ENCODE results near the gene GPR89B.
"Not testable (repeated sequence)": the region's sequence is repeated elsewhere in the genome, so short reads cannot be mapped to it uniquely, and the experiment has no call there.

DNA sequence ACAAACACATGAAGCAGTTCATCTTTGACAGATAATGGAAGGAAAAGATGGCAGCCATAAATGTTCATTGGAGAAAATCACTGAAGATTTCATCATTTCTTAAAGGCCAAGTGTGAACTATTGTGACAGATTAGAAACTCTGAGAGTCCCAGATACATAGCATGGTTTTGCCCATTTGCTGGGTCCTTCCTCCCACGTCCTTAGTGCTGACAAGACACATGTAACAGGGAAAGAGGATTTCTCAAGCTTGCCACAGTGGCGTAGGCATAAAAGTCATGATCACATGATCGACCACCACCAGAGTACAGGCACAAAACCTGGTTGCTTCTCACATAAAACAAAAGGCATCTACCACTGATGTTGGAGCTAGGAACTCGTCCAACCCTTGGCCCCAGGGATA, 98.8 kb downstream of the GPR89B start:
- TF ChIP-seq FOXK2 (IDR thresholded peaks at IDR 0.05); CTBP1 (IDR thresholded peaks at IDR 0.05; ENCODE audit: borderline replicate concordance); FOXM1 (IDR thresholded peaks at IDR 0.05; ENCODE audit: borderline replicate concordance): not testable (repeated sequence)

Measured in HEK293T (cell line).